GM18526 (cell line): ENCODE data around the gene RASSF3.

Source experiments
- POLR2A ChIP-seq: IDR thresholded peaks from 3 replicates; pipeline ENCODE4 v1.6.1; 2011; ENCODE audit not compliant: insufficient read length; ENCODE audit errors: extremely low read depth

RASSF3 gene

DNA sequence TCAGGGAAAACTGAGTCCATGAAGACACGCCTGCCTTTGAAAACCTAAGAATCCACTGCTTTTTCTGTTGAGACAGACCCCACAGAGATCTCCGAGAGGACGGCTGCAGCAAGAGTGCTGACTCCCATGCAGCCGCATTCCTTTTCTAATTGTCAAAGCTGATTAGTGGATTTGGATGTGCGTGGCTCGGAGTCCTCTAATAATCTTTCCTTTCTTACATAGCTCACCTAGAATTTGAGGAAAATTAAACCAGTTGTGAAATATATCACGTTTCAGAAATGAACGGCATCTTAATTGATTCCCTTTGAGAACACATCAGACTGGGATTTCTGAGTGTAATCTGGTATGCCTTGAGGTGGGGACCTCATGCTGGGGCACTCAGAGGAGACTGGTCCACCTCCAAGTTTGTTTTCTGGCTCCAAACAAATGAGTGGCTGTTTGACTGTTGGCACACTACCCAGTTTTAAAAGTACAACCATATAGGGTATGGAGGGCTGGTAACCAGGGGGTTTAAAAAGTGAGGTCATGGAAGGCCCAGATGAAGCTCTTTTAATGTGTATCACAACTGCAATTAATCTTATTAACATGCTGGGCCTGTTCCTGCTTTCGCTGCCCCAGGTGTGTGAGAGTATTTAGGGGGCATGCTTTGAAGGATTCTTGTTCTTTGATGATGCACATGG is 63.3 kb downstream of the RASSF3 start:
- no peak for TF ChIP-seq POLR2A

DNA sequence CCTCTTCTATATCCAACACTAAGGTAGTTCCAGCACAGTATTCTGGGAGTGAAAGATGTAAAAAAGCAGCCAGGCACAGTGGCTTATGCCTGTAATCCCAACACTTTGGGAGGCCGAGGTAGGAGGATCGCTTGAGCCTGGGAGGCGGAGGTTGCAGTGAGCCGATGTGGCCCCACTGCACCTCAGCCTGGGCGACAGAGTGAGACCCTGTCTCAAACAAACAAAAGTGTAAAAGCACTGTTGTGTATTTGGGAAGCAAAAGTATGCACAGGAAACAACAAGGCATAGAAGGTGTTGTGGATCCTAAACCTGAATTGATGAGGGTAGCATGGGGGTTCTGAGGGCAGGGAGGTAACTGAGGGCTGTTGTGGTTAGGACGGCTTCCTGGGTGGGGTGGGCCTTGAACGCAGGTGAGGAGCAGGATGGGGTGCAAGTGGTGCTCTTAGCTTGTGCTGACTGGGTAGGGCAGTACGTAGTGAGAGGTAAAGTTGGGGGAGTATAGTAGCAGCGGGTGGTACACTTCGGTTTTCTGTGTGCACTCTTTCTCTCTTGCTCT is 64.2 kb downstream of the RASSF3 start:
- TF ChIP-seq POLR2A = no peak

DNA sequence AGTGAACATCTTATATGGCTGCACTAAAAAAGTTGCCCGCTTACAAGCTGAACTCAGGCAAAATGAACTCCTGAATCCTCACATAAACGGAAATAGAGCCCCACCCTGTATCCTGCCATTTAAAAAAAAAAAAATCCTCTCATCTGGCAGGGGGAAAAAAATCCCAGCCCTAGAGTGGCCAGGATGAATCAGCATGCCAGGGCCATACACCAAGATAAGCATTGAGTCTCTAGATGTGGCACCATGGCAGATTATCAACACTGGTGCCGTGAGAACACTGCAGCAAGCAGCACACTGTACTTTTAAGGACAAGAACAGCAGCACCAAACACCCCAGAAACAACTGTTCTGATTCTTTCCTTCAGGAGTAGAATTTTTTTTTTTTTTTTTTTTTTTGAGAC is 65.5 kb downstream of the RASSF3 start:
- no peak for TF ChIP-seq POLR2A

DNA sequence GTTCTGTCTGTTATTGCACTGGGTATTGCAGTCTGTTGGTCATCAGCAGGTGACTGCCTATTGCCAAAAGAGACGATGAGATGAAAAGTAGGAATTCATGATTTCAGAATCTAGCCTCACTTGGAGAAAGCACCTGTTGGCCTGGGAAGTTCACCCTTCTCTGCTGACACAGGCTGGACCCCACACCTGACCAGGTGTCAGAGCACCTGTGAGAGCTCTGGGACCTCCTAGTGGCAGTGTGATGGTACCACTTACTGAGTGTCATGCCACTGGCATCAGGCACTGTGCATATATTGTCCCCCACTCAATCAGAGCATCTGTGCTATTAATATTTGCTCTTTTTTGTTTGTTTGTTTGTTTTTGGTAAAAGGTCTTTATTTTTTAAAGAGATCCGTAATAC is 68.0 kb downstream of the RASSF3 start:
- no peak for TF ChIP-seq POLR2A

DNA sequence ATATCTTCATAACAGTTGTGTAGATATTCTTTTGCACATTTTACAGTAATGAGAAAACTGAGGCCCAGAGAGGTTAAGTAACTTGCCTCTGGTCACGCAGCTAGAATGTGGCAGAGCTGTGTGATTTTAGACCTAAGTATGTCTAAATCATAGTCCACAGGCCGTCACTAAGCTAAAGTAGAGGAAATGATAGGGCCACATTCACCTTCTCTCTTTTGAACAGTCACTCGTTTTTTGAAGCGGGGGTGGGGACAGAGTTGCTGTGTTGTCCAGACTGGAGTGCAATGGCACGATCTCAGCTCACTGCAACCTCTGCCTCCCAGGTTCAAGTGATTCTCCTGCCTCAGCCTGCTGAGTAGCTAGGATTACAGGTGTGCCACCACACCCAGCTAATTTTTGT is 68.5 kb downstream of the RASSF3 start:
- TF ChIP-seq POLR2A = no peak

DNA sequence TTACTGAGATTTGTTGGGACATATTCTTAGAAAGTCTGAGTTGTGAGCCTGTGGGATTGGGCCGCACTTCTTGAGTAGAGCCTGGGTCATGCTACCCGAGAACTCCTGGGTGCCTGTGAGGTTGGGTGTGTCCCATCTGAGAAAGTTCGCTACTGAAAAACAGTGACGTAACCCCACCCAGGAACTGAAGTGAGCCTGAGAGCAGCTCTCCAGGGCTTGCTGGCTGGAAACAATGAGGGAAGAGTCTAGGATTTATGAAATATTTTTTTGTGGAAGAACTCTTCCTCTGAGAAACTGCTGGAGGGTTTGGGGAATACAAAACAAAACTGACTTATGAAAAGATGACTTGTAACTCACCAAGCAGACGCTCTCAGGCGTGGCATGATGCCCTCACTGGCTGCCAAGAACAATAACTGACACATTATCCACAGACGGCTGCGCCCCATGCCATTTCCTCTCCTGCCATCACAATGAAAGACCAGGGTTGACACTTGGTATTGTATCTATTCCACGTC is 69.2 kb downstream of the RASSF3 start:
- no peak for TF ChIP-seq POLR2A

DNA sequence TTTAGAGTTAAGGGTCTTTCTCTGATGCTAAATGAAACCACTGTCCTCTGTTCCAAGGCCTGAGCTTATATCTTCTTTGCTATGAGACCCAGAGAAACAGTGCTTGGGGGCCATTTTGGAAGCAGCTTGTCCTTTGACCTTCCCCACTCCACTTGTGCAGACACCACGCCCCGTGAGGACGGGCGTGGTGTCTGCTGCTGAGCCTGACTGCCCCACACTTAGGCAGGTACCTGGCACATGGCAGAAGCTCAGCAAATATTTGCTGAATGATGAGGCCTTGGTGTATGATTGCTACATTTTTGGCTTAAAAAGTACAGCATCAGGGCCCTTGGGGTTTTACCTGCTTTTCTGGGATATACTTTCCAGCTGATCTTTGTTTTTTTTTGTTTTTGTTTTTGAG is 69.9 kb downstream of the RASSF3 start:
- no peak for TF ChIP-seq POLR2A

DNA sequence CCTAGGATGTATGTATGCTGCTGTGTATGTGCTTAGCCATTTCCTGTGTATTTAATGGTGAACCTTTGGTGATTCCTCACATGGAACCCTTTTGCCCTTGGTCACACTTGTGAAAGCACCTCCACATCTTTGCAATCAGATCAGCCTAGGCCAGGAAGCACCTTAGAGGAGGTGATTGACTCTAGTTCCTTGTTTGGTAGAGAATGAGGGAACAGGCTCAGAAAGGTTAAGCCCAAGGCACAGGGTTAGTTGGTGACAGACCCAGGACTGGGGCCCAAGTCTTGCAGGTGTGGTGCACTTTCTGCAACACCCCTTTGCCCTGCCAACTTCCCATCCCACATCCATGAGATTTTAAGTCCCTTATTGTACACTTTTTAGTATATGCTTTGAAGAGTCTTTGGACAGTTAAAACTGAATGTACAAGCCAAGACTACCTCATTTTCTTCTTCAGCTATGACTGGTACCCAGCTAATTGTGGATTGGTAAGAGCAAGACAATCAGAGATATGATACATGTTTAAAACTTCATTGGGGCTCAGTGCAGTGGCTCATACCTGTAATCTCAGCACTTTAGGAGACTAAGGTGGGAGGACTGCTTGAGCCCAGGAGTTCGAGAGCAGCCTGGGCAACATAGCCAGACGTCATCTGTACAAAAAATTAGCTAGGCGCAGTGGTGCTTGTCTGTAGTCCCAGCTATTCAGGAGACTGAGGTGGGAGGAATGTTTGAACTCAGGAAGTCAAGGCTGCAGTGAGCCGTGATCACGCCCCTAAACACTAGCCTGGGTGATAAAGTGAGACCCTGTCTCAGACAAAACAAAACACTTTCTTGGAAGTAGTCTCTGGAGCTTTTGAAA is 71.1 kb downstream of the RASSF3 start:
- no peak for TF ChIP-seq POLR2A

DNA sequence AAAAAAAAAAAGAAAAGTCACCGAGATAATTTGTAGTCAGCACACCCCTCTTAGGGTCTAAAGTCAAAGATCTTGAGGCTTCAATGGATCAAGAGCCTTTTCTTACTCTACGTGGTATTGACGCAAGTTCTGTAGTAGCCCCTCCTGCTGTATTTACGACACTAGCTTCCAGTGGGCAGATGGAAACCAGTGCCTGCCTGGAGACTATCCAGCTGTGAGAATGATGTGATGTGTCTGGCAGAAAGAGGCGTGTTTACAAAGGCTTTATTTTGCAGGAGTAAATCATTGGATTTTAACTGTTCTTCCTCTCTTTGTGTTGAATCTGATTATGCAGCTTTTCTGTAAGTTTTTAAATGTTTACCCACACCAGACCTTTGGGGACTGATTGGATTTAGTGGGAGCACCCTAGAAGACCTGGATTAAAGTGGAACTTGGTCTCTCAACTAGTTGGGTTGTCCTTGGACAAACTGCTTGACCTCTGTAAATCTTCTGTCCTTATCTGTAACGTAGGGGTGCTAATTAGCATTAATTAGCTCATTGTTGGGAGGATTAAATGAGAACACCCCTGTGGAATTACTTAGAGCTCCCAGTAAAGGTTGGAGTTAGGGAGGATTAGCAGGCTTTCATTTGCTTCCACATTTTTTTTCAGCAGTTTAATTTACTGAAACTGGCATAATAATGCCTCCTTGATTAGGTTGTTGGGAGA is 72.4 kb downstream of the RASSF3 start:
- no peak for TF ChIP-seq POLR2A

DNA sequence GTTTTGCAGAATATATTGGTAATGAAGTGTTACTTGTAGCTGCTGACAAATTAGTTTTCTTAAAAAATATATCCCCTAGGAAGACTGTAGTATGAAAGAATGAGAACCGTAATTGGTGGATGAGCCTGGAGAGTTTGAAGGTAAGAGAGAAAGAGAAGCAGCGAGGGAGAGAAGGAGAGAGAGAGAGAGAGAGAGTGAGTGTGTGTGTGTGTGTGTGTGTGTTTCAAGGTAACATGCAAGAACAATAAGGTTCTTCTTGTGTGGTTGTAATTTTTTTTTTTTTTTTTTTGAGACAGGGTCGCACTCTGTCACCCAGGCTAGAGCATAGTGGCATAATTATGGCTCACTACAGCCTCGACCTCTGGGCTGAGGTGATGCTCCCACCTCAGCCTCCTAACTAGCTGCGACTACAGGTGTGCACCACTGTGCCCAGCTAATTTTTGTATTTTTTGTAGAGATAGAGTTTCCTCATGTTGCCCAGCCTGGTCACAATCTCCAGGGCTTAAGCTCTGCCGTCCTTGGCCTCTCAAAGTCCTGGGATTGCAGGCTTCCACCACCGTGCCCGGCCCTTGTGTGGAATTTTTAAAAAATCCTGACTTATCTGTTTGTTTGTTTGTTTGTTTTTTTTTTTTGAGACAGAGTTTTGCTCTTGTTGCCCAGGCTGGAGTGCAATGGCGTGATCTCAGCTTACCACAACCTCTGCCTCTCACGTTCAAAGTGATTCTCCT is 73.7 kb downstream of the RASSF3 start:
- no peak for TF ChIP-seq POLR2A

DNA sequence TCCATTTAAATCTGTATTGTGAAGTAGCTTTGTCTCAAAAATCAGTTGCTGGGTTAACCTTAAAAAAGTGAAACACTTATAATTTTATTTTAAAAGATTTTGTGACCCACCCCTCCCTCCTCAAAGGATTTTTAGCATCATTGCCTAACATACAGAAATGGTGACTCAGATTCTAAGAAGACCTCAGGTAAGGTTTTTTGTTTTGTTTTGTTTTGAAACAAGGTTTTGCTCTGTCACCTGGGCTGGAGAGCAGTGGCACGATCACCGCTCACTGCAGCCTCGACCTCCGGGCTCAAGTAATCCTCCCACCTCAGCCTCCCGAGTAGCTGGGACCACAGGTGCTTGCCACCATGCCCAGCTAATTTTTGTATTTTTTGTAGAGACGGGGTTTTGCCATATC is 74.8 kb downstream of the RASSF3 start:
- TF ChIP-seq POLR2A = no peak

DNA sequence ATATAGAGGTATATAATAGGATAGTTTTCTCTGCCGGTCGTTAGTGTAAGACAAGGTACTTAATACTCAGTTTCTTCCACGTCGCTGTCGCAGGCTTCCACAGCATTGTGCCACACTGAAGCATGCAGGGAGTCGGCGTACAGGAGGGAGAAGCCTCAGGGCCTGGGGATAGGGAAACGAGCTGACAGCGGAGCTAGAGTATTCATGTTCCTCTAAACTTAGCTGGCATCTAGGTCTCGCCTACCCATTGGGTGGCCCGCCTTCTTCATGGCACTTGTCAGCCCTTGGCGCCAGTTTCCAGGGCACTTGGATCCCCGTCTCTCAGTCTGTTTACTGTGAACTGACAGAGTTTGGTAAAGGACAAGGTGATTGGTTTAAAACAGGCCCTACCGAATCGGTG is 75.3 kb downstream of the RASSF3 start:
- TF ChIP-seq POLR2A = no peak

DNA sequence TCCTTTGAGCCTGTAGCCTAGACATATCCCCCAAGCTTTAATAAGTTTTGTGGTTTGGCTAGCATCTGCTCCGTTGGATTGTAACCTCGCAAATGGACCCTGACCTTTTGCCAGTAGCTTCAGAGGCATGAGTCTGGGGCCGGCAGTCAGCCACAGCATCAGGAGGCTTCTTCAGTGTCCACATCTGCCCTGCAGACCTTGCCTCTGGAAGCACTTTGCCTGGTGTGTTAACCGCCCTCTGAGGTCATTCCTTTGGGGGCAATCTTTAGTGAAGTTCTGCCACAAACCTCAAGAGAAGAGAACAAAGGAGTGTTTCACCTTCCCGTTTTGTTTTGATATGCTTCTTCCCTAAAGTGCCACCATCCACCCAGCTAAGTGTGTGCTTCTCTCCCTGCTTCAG is 77.5 kb downstream of the RASSF3 start:
- no peak for TF ChIP-seq POLR2A

DNA sequence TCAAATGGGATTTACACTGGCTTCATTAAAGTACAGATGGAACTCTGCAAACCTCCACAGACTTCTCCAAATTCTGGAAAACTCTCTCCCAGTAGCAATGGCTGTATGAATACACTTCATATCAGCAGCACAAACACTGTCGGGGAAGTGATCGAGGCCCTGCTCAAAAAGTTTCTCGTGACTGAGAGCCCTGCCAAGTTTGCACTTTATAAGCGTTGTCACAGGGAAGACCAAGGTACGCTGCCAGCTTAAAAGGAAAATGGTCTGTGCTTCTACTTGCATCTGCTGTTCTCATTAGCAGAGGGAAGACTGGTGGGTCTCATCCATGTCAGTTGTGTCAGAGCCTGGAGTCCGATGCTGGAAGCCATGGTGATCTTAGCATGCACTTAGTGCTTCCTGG is 77.9 kb downstream of the RASSF3 start:
- no peak for TF ChIP-seq POLR2A

DNA sequence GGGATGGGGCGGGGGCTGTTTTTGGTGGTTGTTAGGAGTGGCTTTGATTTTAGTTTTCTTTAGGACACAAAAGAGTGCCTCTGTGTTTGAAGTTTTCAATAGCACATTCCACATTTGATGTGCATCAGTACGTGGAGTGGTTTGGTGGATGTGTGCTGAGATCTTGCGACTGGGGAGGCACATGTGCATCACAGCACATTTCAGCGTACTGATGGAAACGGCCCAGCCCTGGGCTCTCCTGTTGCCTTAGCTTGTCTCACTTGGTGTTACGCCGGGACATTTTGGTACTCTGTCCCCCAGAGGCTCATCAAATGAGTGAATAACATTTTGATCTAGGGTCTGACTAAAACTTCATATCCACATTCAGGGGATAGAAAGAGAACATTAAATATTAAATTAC is 78.4 kb downstream of the RASSF3 start:
- TF ChIP-seq POLR2A = no peak
